Testis (tissue), 3 donors: Measurements from ENCODE around the gene SLC9A9. TPM values are rescaled to one million over a fixed set of nuclear protein-coding genes. Genes with fewer than 3 reads are reported as not detected.
"Not testable (repeated sequence)": the region's sequence is repeated elsewhere in the genome, so short reads cannot be mapped to it uniquely, and the experiment has no call there.

Experiments used
- DNase-seq: peaks from one replicate; pipeline ENCODE4 v3.0.0-alpha.2; 2019
- H3K27ac ChIP-seq, 2 donors: fragments of 200-600 bp; sonication (generic); one replicate each; pipeline ENCODE4 v1.5.1; 2019
- H3K27me3 ChIP-seq: fragments of 200-600 bp; sonication (generic); one replicate; pipeline ENCODE4 v1.5.1; 2019
- H3K36me3 ChIP-seq: fragments of 200-600 bp; sonication (generic); one replicate; pipeline ENCODE4 v1.5.1; 2017; ENCODE audit warnings: low read depth; ENCODE audit errors: missing control alignments
- H3K4me1 ChIP-seq: fragments of 200-600 bp; sonication (generic); one replicate; pipeline ENCODE4 v1.5.1; 2019
- H3K4me3 ChIP-seq, 2 donors: fragments of 200-600 bp; sonication (generic); one replicate each; pipeline ENCODE4 v1.5.1; 2017 to 2019
- H3K9me3 ChIP-seq: fragments of 200-600 bp; sonication (generic); one replicate; pipeline ENCODE4 v1.5.1; 2017
- POLR2A ChIP-seq: fragments of 450-650 bp; IDR thresholded peaks from one replicate; pipeline ENCODE4 v1.6.1; 2017; ENCODE audit warnings: antibody characterized with exemption, mild to moderate bottlenecking, moderate library complexity
- WGBS, 2 donors: methylation state at CpG; one replicate each; pipeline ENCODE4 v1.1.5; 2018; 5-methylcytosine and 5-hydroxymethylcytosine counted together
- intact Hi-C: fragments of 100-400 bp; cut with DNase I; formaldehyde crosslinking; loops from one replicate; pipeline ENCODE4 v1.15.1; 2023; ENCODE audit warnings: low total_unique reads
- polyA plus RNA-seq: library from polyadenylated mRNA; stranded (reverse); fragments of 350-450 nt; fragmentation: Illumina TruSeq; extraction: RNeasy Lipid Tissue Mini Kit (QIAGEN cat#74804); gene quantifications from one replicate; pipeline ENCODE4 v1.2.3, GENCODE V29; 2014; ENCODE audit warnings: low read depth, low replicate concordance; ENCODE audit not compliant: insufficient read depth
- total RNA-seq, 2 donors: library from RNA; depleted of rRNA; stranded (reverse); fragments of >200 nt; gene quantifications; one replicate each; pipeline ENCODE4 v1.2.3, GENCODE V29; 2016
- TF ChIP-seq, protein P1 (sequence below), 3 experiments: fragments of 450-650 bp in 2 of 3; fragments of 200-600 bp in 1 of 3; sonication (generic) in 1 of 3; IDR thresholded peaks; one replicate each; pipeline ENCODE4 v1.5.1; 2016 to 2019; ENCODE audit warnings: antibody characterized with exemption in 3 of 3, mild to moderate bottlenecking in 2 of 3, moderate library complexity in 1 of 3

SLC9A9 gene
- total and polyA plus RNA-seq, 3 donors from 2014 or later, result 2.7 to 6.6 (median 4.3) TPM

DNA sequence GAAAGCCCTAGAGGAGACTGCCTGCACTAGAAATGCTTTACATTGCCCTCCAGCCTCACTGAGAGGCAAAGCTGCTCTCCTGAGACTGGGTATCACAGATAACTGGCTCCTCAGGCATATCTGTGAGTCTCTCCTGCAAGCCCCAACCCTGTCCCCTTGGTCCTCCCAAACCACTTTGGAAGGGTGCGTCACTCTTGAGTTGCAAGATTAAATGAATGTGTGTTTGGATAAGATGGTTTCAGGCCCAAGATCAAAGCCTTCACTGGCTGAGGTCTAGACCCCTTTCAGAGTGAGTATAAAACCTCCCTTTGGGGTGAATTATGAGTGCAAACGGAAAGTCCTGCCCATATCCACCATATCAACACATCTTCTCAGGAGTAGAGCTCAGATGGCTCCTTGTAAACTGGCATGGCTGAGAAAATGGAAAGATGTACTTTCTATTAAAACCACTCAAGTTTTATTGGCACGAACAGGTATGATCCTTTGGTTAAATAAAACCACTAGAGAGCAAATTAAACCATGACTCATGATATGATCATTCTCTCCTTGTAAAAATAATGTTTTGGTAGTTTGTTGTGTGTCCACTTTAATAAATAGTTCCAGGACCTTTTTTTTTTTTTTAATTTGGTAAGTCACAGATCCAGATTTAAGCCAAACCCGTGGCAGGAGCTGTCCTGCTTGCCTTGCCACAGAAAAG lies 564.7 kb downstream of the SLC9A9 start:
- Histone ChIP-seq H3K36me3 (no peaks in the 10 kb centered on the region), H3K4me1 (no peaks in the 10 kb centered on the region), H3K27ac (no peak overlapping the region), H3K4me3 (no peak overlapping the region), H3K9me3 (no peaks in the 10 kb centered on the region), H3K27me3 (no peaks in the 10 kb centered on the region)
- WGBS, 2 donors, result 87 to 88% methylated on average over 4 of the region's 4 CpGs
- intact Hi-C loops, result no loop called here
- DNase-seq, result no peak
- TF ChIP-seq, protein P1, sequence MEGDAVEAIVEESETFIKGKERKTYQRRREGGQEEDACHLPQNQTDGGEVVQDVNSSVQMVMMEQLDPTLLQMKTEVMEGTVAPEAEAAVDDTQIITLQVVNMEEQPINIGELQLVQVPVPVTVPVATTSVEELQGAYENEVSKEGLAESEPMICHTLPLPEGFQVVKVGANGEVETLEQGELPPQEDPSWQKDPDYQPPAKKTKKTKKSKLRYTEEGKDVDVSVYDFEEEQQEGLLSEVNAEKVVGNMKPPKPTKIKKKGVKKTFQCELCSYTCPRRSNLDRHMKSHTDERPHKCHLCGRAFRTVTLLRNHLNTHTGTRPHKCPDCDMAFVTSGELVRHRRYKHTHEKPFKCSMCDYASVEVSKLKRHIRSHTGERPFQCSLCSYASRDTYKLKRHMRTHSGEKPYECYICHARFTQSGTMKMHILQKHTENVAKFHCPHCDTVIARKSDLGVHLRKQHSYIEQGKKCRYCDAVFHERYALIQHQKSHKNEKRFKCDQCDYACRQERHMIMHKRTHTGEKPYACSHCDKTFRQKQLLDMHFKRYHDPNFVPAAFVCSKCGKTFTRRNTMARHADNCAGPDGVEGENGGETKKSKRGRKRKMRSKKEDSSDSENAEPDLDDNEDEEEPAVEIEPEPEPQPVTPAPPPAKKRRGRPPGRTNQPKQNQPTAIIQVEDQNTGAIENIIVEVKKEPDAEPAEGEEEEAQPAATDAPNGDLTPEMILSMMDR (IDR thresholded peaks at IDR 0.05), result no peak
- no peak for TF ChIP-seq POLR2A

DNA sequence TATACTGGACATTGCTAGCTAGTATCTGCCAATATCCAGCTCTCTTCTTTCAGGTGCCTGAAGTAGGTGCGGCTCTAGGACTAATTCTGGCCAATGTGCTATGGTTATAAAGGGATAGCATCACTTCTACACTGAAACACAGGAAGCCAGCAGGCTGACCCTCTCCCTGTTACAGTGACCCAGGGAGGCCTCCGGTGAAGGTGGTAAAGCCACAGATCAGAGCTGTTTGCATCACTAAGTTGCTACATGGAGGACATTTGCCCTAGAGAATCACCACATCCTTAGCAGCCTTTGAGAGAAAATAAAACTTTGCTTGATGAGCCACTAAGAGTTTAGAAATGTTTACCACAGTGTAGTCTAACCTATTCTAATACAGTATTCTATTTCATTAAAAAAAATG lies 567.3 kb downstream of the SLC9A9 start:
- intact Hi-C loops, result no loop called here
- H3K27ac ChIP-seq, result no peak overlapping the region

DNA sequence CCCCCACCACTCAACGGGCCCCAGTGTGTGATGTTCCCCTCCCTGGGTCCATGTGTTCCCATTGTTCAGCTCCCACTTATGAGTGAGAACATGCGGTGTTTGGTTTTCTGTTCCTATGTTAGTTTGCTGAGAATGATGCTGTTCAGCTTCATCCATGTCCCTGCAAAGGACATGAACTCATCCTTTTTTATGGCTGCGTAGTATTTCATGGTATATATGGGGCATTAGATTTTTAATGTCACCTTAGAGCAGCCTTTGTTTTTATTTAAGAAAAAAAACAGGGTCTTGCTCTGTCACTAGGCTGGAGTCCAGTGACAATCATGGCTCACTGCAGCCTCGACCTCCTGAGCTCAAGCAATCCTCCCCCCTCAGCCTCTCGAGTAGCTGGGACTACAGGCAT lies 568.7 kb downstream of the SLC9A9 start:
- intact Hi-C loops, H3K4me1 ChIP-seq, H3K9me3 ChIP-seq, H3K27me3 ChIP-seq, DNase-seq, H3K27ac ChIP-seq, H3K4me3 ChIP-seq, H3K36me3 ChIP-seq: not testable (repeated sequence)
- WGBS, 2 donors, result 93 to 97% methylated on average over 5 of the region's 5 CpGs

More for the DNA sequence above, 567.3 kb downstream of the SLC9A9 start:
- no peak for TF ChIP-seq POLR2A
- TF ChIP-seq, protein P1 (IDR thresholded peaks at IDR 0.05), result no peak
- H3K4me3 ChIP-seq, result no peak overlapping the region
- H3K36me3 ChIP-seq, result no peaks in the 10 kb centered on the region
- no peak for DNase-seq
- H3K27me3 ChIP-seq, result no peaks in the 10 kb centered on the region
- no peaks in the 10 kb centered on the region for H3K4me1 ChIP-seq
- WGBS, 2 donors, result 92 to 94% methylated on average over 2 of the region's 2 CpGs
- no peaks in the 10 kb centered on the region for H3K9me3 ChIP-seq

DNA sequence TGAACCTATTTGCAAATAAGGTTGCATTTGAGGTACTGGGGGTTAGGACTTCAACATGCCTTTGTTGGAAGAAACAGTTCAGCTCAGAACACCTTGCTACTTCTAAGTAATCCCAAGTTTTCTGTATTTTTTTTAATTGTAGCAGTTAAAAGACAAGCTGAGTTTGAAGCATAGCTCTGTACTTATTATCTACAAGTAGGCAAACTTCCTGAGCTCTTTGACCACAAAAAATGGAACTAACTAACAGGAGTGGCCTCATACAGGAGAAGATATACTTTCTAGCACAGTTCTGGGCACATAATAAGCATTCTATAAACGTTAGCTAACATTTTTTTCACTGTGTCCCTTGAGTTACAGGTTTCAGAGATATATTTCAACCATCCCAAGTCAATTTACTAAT lies 569.5 kb downstream of the SLC9A9 start:
- no peaks in the 10 kb centered on the region for H3K4me1 ChIP-seq
- 68 to 76% methylated on average over 1 of the region's 1 CpG for WGBS, 2 donors
- H3K4me3 ChIP-seq, result no peak overlapping the region
- H3K9me3 ChIP-seq, result no peaks in the 10 kb centered on the region
- H3K36me3 ChIP-seq, result no peaks in the 10 kb centered on the region
- DNase-seq, result no peak
- TF ChIP-seq, protein P1 (IDR thresholded peaks at IDR 0.05), result no peak
- no peak for TF ChIP-seq POLR2A
- H3K27ac ChIP-seq, result no peak overlapping the region
- intact Hi-C loops, result no loop called here
- H3K27me3 ChIP-seq, result no peaks in the 10 kb centered on the region

DNA sequence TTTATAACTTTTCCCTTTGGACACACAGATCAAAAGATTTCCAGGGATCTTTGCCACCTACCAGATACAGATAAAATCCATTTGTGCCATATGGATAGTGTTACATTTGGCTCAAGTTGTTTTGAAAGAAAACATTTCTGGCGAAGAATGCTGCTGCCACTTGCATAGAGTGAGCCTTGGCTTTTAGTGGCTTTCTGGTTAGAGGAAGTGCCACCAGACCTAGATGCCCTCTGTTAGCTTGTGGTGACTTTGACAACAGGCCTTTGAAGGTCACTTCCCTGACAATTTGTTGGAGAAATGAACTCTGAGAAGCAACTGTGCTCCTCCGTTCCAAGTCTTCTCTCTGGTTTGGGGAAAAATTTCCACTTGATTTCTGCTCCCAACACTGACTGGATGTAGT lies 570.7 kb downstream of the SLC9A9 start:
- Histone ChIP-seq H3K27ac (no peak overlapping the region), H3K36me3 (no peaks in the 10 kb centered on the region), H3K9me3 (no peaks in the 10 kb centered on the region), H3K4me3 (no peak overlapping the region), H3K4me1 (no peaks in the 10 kb centered on the region), H3K27me3 (no peaks in the 10 kb centered on the region)
- no peak for TF ChIP-seq POLR2A
- TF ChIP-seq, protein P1 (IDR thresholded peaks at IDR 0.05), result no peak
- 92 to 94% methylated on average over 2 of the region's 2 CpGs for WGBS, 2 donors
- no peak for DNase-seq
- intact Hi-C loops, result no loop called here
